ENCODE results near the gene SLC4A1. TPM values are rescaled to one million over a fixed set of nuclear protein-coding genes. Genes with fewer than 3 reads are reported as not detected.

SLC4A1 gene
- total RNA-seq, 1 experiment from 2014 or later = not detected

GRCh38 chr17:44207319-44207718 lies 60.6 kb downstream of the SLC4A1 start:
- no peak for DNase-seq (ENCODE audit: low read depth)

GRCh38 chr17:44206825-44207155 lies 61.1 kb downstream of the SLC4A1 start:
- DNase-seq (ENCODE audit: low read depth) = no peak

DNA sequence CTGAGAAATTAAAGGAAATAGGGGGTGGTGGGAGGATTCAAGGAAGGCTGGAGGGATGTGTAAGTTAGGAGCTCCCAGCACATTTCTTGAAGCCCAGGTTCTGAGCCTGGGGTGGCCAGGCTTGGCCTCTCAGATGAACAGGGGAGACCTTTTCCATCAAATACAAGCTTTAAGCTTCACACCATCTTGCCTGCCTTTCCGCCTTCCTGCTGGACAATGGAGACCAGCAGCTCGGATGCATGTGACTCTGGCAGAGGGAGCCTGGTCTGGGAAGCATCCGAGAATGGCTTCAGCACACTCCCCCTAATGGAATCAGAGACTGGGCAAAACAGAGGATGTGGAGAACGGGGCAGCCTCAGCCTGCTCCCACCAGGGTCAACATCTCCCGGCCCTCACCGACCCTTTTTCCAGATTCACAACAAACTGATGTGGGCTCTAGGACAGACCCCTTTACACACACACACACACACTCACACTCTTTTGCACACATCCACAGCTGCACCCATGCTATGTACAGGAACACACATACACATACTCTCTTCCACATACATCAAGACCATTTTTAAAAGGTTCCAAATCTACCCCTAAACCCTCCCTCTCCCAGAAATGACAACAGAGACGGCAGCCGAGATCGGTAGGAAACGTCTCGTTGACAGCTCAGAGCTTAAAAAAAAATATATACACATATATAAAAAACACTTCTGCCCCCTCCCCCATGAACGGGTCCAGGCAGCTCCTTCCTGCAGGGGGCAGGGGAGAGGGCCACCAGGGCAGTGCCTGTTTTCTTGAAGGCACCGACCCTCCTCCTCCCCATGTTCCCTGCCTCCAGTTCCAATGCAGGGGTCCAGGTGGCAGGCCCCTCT lies 61.7 kb downstream of the SLC4A1 start:
- DNase-seq (ENCODE audit: low read depth) = no peak

DNA sequence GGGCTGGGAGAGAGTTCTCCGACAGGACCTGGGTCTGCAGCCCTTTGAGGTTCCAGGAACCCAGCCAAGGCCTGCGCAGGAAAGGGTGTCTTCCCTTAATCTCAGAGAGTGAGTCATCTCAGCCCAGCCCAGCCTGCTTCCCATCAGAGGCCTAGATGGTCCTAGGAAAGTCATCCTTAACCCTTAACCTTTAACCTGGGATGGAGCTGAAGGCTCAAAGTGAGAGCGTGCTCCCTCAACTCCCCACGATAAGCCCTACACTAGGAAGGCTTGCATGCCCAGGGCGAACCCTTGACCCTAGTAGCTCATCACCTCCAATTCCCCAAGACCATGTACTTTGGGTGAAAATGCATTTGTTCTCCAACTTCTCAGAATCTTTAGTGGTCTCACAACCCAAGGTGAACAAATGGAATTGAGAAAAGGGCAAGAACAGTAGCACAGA lies 63.5 kb downstream of the SLC4A1 start:
- DNase-seq (ENCODE audit: low read depth) = peak; percentile 72

GRCh38 chr17:44203731-44204440 lies 64.0 kb downstream of the SLC4A1 start:
- peak; percentile 56 for DNase-seq (ENCODE audit: low read depth)

GRCh38 chr17:44202756-44203155 lies 65.2 kb downstream of the SLC4A1 start:
- no peak for DNase-seq (ENCODE audit: low read depth)

DNA sequence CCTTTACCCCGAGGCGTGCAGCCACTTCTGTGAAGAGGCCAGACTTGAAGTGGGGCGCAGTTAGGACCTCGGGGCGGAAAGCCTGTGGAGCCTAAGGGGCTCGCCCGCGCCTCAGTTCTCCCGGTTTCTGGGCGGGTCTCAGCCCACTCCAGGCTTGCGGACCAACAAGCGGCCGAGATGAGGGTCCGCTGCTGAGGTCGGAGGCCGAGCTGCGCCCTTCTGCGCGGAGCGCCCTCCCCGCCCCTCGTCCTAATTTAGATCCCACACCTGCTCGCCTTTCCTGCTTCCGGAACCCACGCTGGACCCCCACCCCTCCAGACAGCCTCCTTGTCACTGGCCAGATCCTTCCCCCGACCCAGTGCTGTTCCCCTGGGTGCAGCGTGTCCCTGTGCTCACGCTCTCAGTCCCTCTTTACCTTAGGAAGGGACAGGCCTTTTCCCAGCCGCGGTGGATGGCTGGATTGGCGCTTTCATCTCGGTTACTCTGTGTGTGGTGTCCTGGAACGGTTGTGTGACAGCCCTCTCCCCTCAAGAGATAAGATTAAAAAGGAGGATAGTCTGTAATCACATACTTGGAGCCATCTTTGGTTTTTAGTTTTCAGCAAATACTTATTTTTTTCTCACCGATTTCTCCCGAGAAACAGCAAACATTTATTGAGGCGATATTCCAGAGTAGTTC lies 67.3 kb downstream of the SLC4A1 start:
- DNase-seq (ENCODE audit: low read depth) = no peak

DNA sequence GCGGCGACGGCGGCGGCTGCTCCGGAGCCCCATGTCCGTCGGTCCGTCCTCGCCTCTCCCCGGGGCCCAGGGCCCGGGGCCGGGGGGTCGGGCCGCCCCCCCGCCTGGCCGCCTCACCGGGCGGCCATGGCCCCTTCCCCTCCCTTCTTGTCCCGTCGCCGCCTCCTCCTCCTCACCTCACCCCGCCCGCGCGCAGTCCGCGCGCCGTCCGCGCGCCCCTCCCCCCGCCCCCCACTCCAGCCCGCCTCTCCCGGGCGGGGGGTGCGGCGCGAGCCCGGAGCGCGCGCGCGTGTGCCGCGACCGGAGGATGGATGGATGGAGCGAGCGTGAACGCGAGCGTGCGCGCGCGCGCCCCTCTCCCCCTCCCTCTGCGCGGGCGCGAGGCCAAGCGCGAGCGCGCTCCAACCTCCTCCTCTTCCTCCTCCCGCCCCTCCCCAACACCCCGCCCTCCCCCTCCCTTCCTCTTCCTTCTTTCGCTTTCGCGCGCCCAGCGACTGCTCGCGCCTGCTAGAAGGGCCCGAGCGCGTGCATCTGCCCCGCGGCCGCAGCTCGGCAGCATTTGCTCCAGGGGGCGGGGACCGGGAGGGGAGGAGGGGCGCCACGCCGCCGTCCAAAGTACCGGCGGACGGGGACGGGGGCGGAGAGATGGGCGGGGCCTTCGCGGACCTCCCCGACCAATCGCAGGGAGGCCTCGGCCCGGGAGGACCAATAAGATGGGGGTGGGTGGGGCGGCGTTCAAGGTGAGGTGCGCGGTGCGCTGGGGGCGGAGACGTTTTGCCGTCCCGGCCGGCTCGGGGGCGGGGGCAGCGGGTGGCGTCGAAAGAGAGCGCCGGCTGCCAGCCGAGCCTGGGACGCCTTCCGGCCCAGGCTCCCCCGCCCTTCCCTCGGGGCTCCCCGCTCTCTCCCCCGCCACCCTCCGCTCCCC lies 68.1 kb downstream of the SLC4A1 start, which contains the start of gene ATXN7L3:
ATXN7L3 (minus strand) TSS at position 332 of the 925 bp plus-strand sequence. CDS start 1,814 bp downstream, outside the sequence.
- peak; percentile 91 for DNase-seq (ENCODE audit: low read depth)

DNA sequence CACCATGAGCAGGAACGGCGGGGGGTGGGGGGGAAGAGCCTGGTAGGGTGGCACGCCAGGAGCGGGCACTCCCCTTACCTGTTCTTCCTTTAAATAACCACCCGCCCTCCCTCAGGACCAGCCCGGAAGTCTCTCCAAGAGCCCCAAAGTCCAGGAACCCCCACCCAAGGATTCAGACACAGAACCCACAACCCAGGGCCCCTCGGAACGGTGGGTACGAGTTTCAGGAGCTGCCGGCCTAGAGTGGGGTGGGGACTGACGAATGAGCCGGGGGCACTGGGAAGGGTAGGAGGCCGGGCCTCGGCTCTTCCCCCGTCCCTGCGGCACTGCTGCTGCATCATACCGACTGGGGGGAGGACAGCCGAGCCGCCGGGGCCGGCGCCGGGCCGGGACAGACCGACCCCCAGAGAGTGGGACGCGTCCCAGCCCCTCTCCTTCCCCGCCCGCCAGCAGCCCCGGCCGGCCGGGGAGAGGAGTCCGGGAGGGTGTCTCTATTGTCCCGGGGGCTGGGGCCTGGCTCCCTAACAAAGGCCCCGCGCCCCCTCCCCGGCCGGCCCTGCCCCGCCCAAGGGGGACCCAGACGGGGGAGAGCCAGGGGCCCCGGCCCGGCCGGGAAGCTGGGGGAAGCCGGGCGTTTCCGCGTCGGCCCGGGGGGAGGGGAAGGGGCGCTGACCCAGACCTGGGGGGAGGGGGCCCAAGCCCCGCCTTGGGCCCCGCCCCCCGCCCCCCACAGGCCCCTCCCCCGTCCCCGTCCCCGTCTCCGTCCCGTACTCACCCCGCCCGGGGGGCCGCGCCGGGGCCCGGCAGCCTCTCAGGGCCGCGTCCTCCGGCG lies 69.0 kb downstream of the SLC4A1 start:
- DNase-seq (ENCODE audit: low read depth) = peak; percentile 28

Small RNA genes within 50 kb of the gene (small RNA-seq; reads per million reads assigned to genes)
- gene MIR6782 = not detected
- gene RF00012 = 0.98 reads per million, percentile 73 among the genes with 10 or more reads in this experiment
- gene RN7SL507P = not detected
- gene RNU6-453P = not detected

Other genes starting within 250 kb of the SLC4A1 start
- 68.6 and 92.3 TPM in 2 replicates for gene LSM12, start 201.5 kb downstream of the SLC4A1 start, total RNA-seq (2014; rRNA removed; shearing (Covaris generic))
- 67.9 and 101 TPM in 2 replicates for gene G6PC3, start 197.4 kb downstream of the SLC4A1 start, total RNA-seq (2014; rRNA removed; shearing (Covaris generic))
- 27.8 and 30.0 TPM in 2 replicates for gene HDAC5, start 144.5 kb downstream of the SLC4A1 start, total RNA-seq (2014; rRNA removed; shearing (Covaris generic))
- 11.1 and 12.3 TPM in 2 replicates for gene HROB, start 126.2 kb downstream of the SLC4A1 start, total RNA-seq (2014; rRNA removed; shearing (Covaris generic))
- gene ASB16, start 97.4 kb downstream of the SLC4A1 start, total RNA-seq (2014; rRNA removed; shearing (Covaris generic)) = not detected in 2 replicates
- 28.6 and 35.1 TPM in 2 replicates for gene TMUB2, start 81.2 kb downstream of the SLC4A1 start, total RNA-seq (2014; rRNA removed; shearing (Covaris generic))
- 46.7 and 48.5 TPM in 2 replicates for gene ATXN7L3, start 68.3 kb downstream of the SLC4A1 start, total RNA-seq (2014; rRNA removed; shearing (Covaris generic))
- 70.0 and 82.3 TPM in 2 replicates for gene UBTF, start 48.5 kb downstream of the SLC4A1 start, total RNA-seq (2014; rRNA removed; shearing (Covaris generic))
- 0.31 and 1.9 TPM in 2 replicates for gene RUNDC3A, start 40.5 kb upstream of the SLC4A1 start, total RNA-seq (2014; rRNA removed; shearing (Covaris generic))
- 154 and 185 TPM in 2 replicates for gene SLC25A39, start 56.7 kb upstream of the SLC4A1 start, total RNA-seq (2014; rRNA removed; shearing (Covaris generic))
- 139 and 191 TPM in 2 replicates for gene GRN, start 77.2 kb upstream of the SLC4A1 start, total RNA-seq (2014; rRNA removed; shearing (Covaris generic))
- 11.4 and 11.7 TPM in 2 replicates for gene FAM171A2, start 95.7 kb upstream of the SLC4A1 start, total RNA-seq (2014; rRNA removed; shearing (Covaris generic))
- gene ITGA2B, start 121.5 kb upstream of the SLC4A1 start, total RNA-seq (2014; rRNA removed; shearing (Covaris generic)) = not detected in 2 replicates
- 9.6 and 13.2 TPM in 2 replicates for gene GPATCH8, start 235.3 kb upstream of the SLC4A1 start, total RNA-seq (2014; rRNA removed; shearing (Covaris generic))

Data from HT1080 (cell line).